Stimulated activated memory B cell treated with anti-CD40 and anti-IgM and Interleukin-4, amounts not matched to agents 10 μg/mL and 1 μg/mL and 100 μg/mL, for 72 hours (primary cell): ENCODE measurements around the gene HSH2D.

ENCODE experiments used
- ATAC-seq: fragments of 150-1000 bp; cut with Tn5 transposase; 2 replicates; pipeline ENCODE4 v1.10.0; 2021
- H3K27ac Mint-ChIP-seq: one replicate; pipeline ENCODE4 v1.8.0; 2022; ENCODE audit warnings: mild to moderate bottlenecking, mixed read lengths
- H3K27me3 Mint-ChIP-seq: one replicate; pipeline ENCODE4 v1.8.0; 2022; ENCODE audit warnings: mixed read lengths
- H3K36me3 Mint-ChIP-seq: one replicate; pipeline ENCODE4 v1.8.0; 2022; ENCODE audit warnings: mixed read lengths
- H3K4me1 Mint-ChIP-seq: one replicate; pipeline ENCODE4 v1.8.0; 2022; ENCODE audit warnings: mixed read lengths
- H3K4me3 Mint-ChIP-seq: one replicate; pipeline ENCODE4 v1.8.0; 2022; ENCODE audit warnings: mild to moderate bottlenecking, moderate library complexity, mixed read lengths
- H3K9me3 Mint-ChIP-seq: one replicate; pipeline ENCODE4 v1.8.0; 2022; ENCODE audit warnings: mixed read lengths

The HSH2D gene

DNA sequence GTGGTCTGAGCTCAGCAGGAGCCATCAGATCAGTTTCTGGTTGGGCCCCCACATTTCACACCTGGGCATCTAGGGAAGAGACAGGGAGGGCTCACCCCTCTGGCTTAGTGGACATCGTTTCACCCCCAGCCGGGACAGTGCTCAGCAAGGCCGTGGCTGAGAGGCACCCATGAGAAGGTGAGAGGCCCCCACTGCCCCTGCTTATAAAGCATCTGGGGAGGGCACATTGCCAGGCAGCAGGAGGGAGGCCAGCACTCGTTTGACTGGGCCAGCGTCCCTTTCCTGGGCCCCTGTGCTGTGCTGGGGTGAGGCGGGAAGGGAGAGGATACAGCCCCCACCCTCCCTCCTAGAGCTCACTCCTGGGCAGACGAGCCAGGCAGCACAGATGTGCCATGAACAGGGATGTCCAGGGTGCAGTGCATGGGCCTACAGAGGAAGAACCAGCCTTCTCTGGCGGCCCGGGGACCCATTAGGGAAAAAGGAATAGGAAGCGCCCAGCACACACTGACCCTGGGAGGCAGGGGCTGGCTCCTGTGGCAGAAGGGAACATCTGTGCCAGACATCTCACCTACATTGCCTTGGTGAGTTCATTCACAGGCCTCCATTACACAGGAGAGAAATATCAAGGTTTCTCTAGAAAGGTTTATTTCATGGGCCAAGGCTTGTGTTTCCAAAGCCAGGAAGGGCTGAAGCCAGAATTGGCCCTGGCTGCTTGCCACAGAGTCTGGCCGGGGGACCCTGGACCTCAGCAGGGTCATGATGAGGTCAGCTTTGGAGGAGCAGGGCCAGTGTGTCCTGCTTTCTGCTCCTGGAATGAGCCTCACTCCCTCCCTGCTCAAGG lies 61.9 kb downstream of the HSH2D start:
- Mint-ChIP-seq H3K4me1 (peaks cover 37% of the 10 kb centered on the region), H3K9me3 (no peaks in the 10 kb centered on the region)

DNA sequence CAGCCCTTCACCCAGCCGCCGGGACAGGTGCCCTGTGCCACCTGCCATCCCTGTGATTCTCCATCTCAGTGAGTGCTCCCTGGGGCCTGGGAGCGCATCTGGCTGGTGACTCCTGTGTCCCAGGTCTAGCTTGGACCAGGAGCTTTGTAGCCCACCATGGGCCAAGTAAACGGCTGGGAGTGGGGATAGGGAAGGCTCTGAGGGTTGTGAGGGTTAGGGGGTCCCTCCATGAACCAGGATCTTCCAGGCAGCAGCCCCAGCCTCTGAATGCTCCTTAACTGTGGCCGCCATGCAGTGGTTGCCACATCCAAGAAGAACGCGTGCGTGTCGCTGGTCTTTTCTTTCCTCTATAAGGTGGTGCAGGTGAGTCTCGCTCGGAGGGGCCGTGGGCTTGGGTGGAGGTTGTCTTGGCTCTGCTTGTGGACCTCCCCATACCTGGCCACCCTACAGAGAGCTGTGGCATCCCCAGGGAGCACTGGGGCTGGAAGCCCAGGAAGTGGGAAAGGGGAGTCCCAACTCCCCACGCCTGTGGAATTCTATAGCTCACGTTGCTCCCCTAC lies 62.6 kb downstream of the HSH2D start:
- Mint-ChIP-seq H3K9me3 (no peaks in the 10 kb centered on the region), H3K27ac (peak overlapping the region; percentile 7), H3K4me1 (peaks cover 30% of the 10 kb centered on the region), H3K36me3 (peaks cover 74% of the 10 kb centered on the region), H3K4me3 (no peak overlapping the region), H3K27me3 (no peaks in the 10 kb centered on the region)
- ATAC-seq, result no peak

More for the DNA sequence above, 61.9 kb downstream of the HSH2D start:
- no peak overlapping the region for H3K4me3 Mint-ChIP-seq
- no peaks in the 10 kb centered on the region for H3K27me3 Mint-ChIP-seq
- H3K27ac Mint-ChIP-seq, result no peak overlapping the region
- no peak for ATAC-seq
- H3K36me3 Mint-ChIP-seq, result peaks cover 74% of the 10 kb centered on the region

DNA sequence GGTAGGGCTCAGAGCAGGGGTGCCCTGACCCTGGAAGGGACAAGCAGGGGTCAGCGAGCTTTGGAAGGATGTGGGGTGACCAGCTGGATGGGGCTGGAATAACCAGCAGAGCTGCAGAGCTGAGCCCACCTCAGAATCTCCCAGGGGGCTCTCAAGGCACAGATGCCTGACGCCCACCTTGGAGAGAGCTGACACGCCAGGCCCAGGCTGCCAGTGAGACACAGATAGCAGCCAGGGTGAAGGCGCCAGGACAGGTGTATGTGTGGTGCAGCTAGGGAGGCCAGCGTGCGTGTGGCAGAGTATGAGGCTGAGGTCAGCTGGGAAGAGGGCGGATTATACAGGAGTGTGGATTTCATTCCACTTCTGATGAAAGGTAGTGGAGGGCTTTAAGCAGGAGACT lies 63.2 kb downstream of the HSH2D start:
- H3K4me1 Mint-ChIP-seq, result peaks cover 25% of the 10 kb centered on the region
- no peak for ATAC-seq
- H3K36me3 Mint-ChIP-seq, result peaks cover 74% of the 10 kb centered on the region
- H3K4me3 Mint-ChIP-seq, result no peak overlapping the region
- no peaks in the 10 kb centered on the region for H3K27me3 Mint-ChIP-seq
- peak overlapping the region; percentile 7 for H3K27ac Mint-ChIP-seq
- H3K9me3 Mint-ChIP-seq, result no peaks in the 10 kb centered on the region

DNA sequence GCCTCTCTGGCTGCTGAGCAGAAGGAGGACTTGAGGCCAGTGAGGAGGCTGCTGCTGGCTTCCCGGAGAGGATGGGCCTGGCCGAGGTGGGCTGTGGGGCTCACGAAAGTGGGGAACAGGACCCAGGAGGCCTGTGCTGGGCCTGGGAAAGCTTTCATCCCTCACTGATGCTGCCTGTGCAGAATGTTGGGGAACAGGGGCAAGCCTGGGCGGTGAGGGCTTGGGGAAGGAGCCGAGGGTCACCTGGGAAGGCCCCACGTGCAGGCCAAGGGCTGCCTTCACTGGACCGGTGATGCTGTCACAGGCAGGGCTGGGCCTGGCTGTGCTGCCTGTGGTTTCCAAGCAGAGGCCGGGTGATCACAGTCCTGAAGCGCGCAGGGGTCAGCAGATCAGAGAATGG lies 63.6 kb downstream of the HSH2D start:
- no peak for ATAC-seq
- no peak overlapping the region for H3K4me3 Mint-ChIP-seq
- H3K9me3 Mint-ChIP-seq, result no peaks in the 10 kb centered on the region
- no peak overlapping the region for H3K27ac Mint-ChIP-seq
- peaks cover 76% of the 10 kb centered on the region for H3K36me3 Mint-ChIP-seq
- no peaks in the 10 kb centered on the region for H3K27me3 Mint-ChIP-seq
- peaks cover 24% of the 10 kb centered on the region for H3K4me1 Mint-ChIP-seq

DNA sequence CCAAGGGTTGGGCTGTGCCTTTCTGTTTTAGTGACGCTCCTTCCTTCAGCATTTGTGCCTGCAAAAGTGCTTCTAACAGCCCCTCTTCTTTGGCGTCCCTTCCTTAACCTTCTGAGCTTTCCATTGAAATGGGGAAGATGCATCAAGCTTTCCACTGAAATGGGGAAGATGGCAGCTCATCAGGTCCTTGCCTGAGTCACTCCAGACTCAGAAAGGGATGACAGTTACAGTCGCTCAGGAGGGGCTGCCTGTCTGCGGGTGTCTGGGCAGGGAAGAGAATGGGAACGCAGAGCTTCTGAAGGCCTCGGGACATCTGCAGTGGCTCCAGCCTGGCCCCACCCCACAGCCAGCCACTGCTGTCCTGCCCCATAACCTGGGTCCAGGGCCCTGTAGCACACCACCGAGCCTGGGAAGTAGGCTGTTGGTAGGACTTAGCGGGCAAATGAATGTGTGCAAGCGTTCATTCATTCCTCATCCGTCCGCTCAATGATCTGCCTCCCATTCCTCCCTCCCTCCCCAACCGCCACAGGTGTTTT lies 64.1 kb downstream of the HSH2D start:
- ATAC-seq, result no peak
- Mint-ChIP-seq H3K27me3 (no peaks in the 10 kb centered on the region), H3K36me3 (peaks cover 77% of the 10 kb centered on the region), H3K9me3 (no peaks in the 10 kb centered on the region), H3K4me1 (peaks cover 24% of the 10 kb centered on the region), H3K4me3 (no peak overlapping the region), H3K27ac (no peak overlapping the region)
